ENCODE results near the gene UPP2. TPM values are rescaled to one million over a fixed set of nuclear protein-coding genes. Genes with fewer than 3 reads are reported as not detected.

Gene UPP2
- total and polyA plus RNA-seq, 2 donors (not counting 1 experiment from before 2014, with no cell fraction given) = not detected

DNA sequence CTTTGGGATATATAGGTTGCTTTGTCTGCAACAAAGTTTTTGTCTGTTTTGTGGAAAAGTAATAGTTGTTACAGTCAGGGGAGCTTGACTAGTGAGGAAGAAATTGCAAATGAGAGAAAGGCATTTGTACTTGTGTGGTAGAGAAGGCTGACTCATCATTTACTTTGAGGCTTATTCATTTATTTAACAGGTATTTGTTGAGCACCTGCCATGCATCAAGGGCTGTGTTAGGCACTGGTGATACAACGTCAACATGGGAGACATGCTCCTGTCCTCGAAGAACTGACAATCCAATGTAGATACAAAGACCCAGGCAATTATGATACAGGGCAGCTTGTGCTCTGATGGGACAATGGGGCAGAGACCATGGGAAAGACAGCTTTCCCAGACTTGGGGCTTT, 79.5 kb downstream of the UPP2 start:
- Histone ChIP-seq H3K9me3 (ENCODE audit: control extremely low read depth in 1 of 3, control insufficient read depth in 2 of 3, insufficient read depth in 1 of 3, low read length in 2 of 3) (no peaks in the 10 kb centered on the region), H3K27ac (ENCODE audit: low read length in 2 of 2) (no peak overlapping the region), H3K9ac (ENCODE audit: low read length) (no peak overlapping the region), H4K20me1 (ENCODE audit: control insufficient read depth, insufficient read depth, low read length, poor library complexity, severe bottlenecking) (no peaks in the 10 kb centered on the region), H3K36me3 (replicated peaks in 1 of 2; ENCODE audit: control extremely low read depth in 1 of 2, control insufficient read depth in 1 of 2, extremely low read depth in 1 of 2, insufficient read depth in 2 of 2, low read length in 1 of 2) (no peaks in the 10 kb centered on the region), H3K27me3 (replicated peaks in 1 of 4; ENCODE audit: control extremely low read depth in 1 of 4, control insufficient read depth in 3 of 4, insufficient read depth in 4 of 4, low read length in 3 of 4) (peaks cover 0 to 5% (median 0%) of the 10 kb centered on the region in 4 experiments), H2AFZ (ENCODE audit: insufficient read depth, low read depth, low read length, poor library complexity, severe bottlenecking) (no peak overlapping the region), H3K4me1 (ENCODE audit: control insufficient read depth in 2 of 2, insufficient read depth in 2 of 2, low read length in 2 of 2) (peaks cover 0 to 3% of the 10 kb centered on the region in 2 donors), H3K4me2 (replicated peaks; ENCODE audit: low read depth, low read length, poor library complexity, severe bottlenecking) (no peak overlapping the region), H3K4me3 (ENCODE audit: control extremely low read depth in 1 of 5, extremely low read depth in 1 of 5, insufficient read depth in 1 of 5, low read depth in 2 of 5, low read length in 4 of 5) (no peak overlapping the region), H3K79me2 (ENCODE audit: control insufficient read depth, insufficient read depth, low read length) (no peaks in the 10 kb centered on the region)
- Mint-ChIP-seq H3K9me3 (ENCODE audit: insufficient read depth) (no peaks in the 10 kb centered on the region), H3K27me3 (peaks cover 17% of the 10 kb centered on the region), H3K4me3 (no peak overlapping the region), H3K27ac (no peak overlapping the region), H3K4me1 (peaks cover 2% of the 10 kb centered on the region)
- no peak for ATAC-seq (ENCODE audit: low read depth)
- TF ChIP-seq, protein P1, sequence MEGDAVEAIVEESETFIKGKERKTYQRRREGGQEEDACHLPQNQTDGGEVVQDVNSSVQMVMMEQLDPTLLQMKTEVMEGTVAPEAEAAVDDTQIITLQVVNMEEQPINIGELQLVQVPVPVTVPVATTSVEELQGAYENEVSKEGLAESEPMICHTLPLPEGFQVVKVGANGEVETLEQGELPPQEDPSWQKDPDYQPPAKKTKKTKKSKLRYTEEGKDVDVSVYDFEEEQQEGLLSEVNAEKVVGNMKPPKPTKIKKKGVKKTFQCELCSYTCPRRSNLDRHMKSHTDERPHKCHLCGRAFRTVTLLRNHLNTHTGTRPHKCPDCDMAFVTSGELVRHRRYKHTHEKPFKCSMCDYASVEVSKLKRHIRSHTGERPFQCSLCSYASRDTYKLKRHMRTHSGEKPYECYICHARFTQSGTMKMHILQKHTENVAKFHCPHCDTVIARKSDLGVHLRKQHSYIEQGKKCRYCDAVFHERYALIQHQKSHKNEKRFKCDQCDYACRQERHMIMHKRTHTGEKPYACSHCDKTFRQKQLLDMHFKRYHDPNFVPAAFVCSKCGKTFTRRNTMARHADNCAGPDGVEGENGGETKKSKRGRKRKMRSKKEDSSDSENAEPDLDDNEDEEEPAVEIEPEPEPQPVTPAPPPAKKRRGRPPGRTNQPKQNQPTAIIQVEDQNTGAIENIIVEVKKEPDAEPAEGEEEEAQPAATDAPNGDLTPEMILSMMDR (IDR thresholded peaks at IDR 0.05) = no peak
- no peak for TF ChIP-seq EZH2 (IDR thresholded peaks at IDR 0.05; ENCODE audit: borderline replicate concordance, insufficient read depth, low read depth, low read length, poor library complexity, severe bottlenecking)
- no peak for DNase-seq
- CTCF ChIA-PET = interaction anchor here (0.5 to 5.2 kb wide), 4 partner anchors 8 to 571 kb away, joined by 3 to 102 read pairs (median 13); no protein-coding TSS in a partner anchor
- intact Hi-C loops (cut with micrococcal nuclease) = no loop called here
- POLR2A ChIA-PET = no interaction called here
- WGBS (ENCODE audit: insufficient coverage) = 64% methylated on average over 2 of the region's 2 CpGs

DNA sequence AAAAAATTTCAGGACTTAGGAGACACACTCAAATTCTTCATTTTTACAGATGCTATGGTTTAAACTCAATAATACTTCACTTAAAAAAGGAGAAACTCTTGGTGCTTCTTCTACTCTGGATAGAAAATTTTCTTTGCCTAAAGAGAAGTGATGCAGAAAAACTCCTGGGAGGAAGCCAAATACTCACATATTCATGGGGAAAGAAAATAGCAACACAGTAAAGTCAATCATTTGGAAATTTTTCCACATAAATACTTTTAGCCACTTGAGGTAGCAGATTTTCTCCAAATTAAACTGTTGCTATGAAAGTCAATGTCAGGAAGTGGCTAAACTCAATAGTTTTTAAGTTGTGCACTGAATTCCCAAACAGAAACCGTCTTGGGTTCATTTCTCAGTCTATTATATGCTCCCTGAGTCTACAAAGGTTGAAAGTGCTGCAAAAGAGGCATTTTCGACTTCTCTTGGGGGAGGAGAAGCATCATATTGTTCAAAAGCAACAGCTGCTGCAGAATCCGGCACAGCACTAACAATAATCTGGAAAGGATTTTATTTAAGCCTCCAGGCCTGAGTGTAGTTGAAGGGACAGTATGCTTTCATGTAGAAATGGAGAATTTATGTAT, 81.1 kb downstream of the UPP2 start:
- TF ChIP-seq, protein P1 (IDR thresholded peaks at IDR 0.05) = no peak
- no peak for TF ChIP-seq EZH2 (IDR thresholded peaks at IDR 0.05; ENCODE audit: borderline replicate concordance, insufficient read depth, low read depth, low read length, poor library complexity, severe bottlenecking)
- no peak overlapping the region for H3K9ac ChIP-seq (ENCODE audit: low read length)
- WGBS (ENCODE audit: insufficient coverage) = 100% methylated on average over 1 of the region's 3 CpGs

More for the DNA sequence above, 81.1 kb downstream of the UPP2 start:
- H3K4me3 Mint-ChIP-seq = no peak overlapping the region
- Histone ChIP-seq H3K4me2 (replicated peaks; ENCODE audit: low read depth, low read length, poor library complexity, severe bottlenecking) (no peak overlapping the region), H3K27me3 (replicated peaks in 1 of 4; ENCODE audit: control extremely low read depth in 1 of 4, control insufficient read depth in 3 of 4, insufficient read depth in 4 of 4, low read length in 3 of 4) (peaks cover 0 to 5% (median 0%) of the 10 kb centered on the region in 4 experiments), H3K79me2 (ENCODE audit: control insufficient read depth, insufficient read depth, low read length) (no peaks in the 10 kb centered on the region), H3K4me3 (ENCODE audit: control extremely low read depth in 1 of 5, extremely low read depth in 1 of 5, insufficient read depth in 1 of 5, low read depth in 2 of 5, low read length in 4 of 5) (no peak overlapping the region), H3K36me3 (replicated peaks in 1 of 2; ENCODE audit: control extremely low read depth in 1 of 2, control insufficient read depth in 1 of 2, extremely low read depth in 1 of 2, insufficient read depth in 2 of 2, low read length in 1 of 2) (no peaks in the 10 kb centered on the region), H4K20me1 (ENCODE audit: control insufficient read depth, insufficient read depth, low read length, poor library complexity, severe bottlenecking) (no peaks in the 10 kb centered on the region), H2AFZ (ENCODE audit: insufficient read depth, low read depth, low read length, poor library complexity, severe bottlenecking) (no peak overlapping the region), H3K9me3 (ENCODE audit: control extremely low read depth in 1 of 3, control insufficient read depth in 2 of 3, insufficient read depth in 1 of 3, low read length in 2 of 3) (no peaks in the 10 kb centered on the region), H3K27ac (ENCODE audit: low read length in 2 of 2) (no peak overlapping the region), H3K4me1 (ENCODE audit: control insufficient read depth in 2 of 2, insufficient read depth in 2 of 2, low read length in 2 of 2) (peaks cover 0 to 3% of the 10 kb centered on the region in 2 donors)
- CTCF ChIA-PET = interaction anchor here (0.9 kb wide), 1 partner anchor 9 kb away, joined by 3 read pairs; no protein-coding TSS in a partner anchor
- POLR2A ChIA-PET = no interaction called here
- DNase-seq = no peak
- H3K27me3 Mint-ChIP-seq = peaks cover 17% of the 10 kb centered on the region
- H3K27ac Mint-ChIP-seq = no peak overlapping the region
- intact Hi-C loops (cut with micrococcal nuclease) = no loop called here
- H3K9me3 Mint-ChIP-seq (ENCODE audit: insufficient read depth) = no peaks in the 10 kb centered on the region
- no peak for ATAC-seq (ENCODE audit: low read depth)
- H3K4me1 Mint-ChIP-seq = peaks cover 2% of the 10 kb centered on the region
